Activated gamma-delta T cell treated with anti-CD3 and anti-CD28 coated beads, Interleukin-2, amount 50 U/mL, for 16 hours (primary cell): ENCODE data around the gene SOX4.
"Not testable (repeated sequence)": the region's sequence is repeated elsewhere in the genome, so short reads cannot be mapped to it uniquely, and the experiment has no call there.

Source experiments
- DNase-seq: peaks from one replicate; pipeline ENCODE4 v3.0.0-alpha.2; 2020; ENCODE audit warnings: low read depth

The SOX4 gene

GRCh38 chr6:21593412-21593926 is at the start of gene SOX4:
Gene SOX4 (plus strand): TSS chr6:21593751. CDS start chr6:21594535, 784 bp downstream.
- DNase-seq = peak; percentile 53

- DNase-seq = not testable (repeated sequence)
These were observed 41.3 kb upstream of the SOX4 start for GRCh38 chr6:21552286-21552685.

GRCh38 chr6:21554286-21554685 is 39.3 kb upstream of the SOX4 start:
- DNase-seq = no peak

GRCh38 chr6:21555197-21555596 is 38.4 kb upstream of the SOX4 start:
- DNase-seq = no peak

- no peak for DNase-seq
These were observed 37.0 kb upstream of the SOX4 start for GRCh38 chr6:21556511-21556910.

- DNase-seq = no peak
These were observed 36.4 kb upstream of the SOX4 start for GRCh38 chr6:21556968-21557721.

- DNase-seq = no peak
These were observed 34.3 kb upstream of the SOX4 start for GRCh38 chr6:21559238-21559637.

- no peak for DNase-seq
These were observed 33.3 kb upstream of the SOX4 start for GRCh38 chr6:21560249-21560648.

GRCh38 chr6:21565431-21565830 is 28.1 kb upstream of the SOX4 start:
- no peak for DNase-seq

- DNase-seq = no peak
These were observed 15.0 kb upstream of the SOX4 start for GRCh38 chr6:21578523-21578922.

GRCh38 chr6:21582651-21583050 is 10.9 kb upstream of the SOX4 start:
- DNase-seq = no peak

GRCh38 chr6:21586300-21586699 is 7.3 kb upstream of the SOX4 start:
- DNase-seq = no peak

GRCh38 chr6:21586740-21587178 is 6.8 kb upstream of the SOX4 start:
- no peak for DNase-seq

GRCh38 chr6:21587179-21587960 is 6.2 kb upstream of the SOX4 start:
- peak; percentile 7 for DNase-seq

- DNase-seq = peak; percentile 9
These were observed 5.5 kb upstream of the SOX4 start for GRCh38 chr6:21587961-21588480.

- peak; percentile 7 for DNase-seq
These were observed 4.8 kb upstream of the SOX4 start for GRCh38 chr6:21588481-21589351.

- DNase-seq = peak; percentile 67
These were observed 3.9 kb upstream of the SOX4 start for GRCh38 chr6:21589352-21590345.

- DNase-seq = no peak
These were observed 3.2 kb upstream of the SOX4 start for GRCh38 chr6:21590346-21590745.

- DNase-seq = no peak
These were observed 2.1 kb upstream of the SOX4 start for GRCh38 chr6:21591446-21591845.

- DNase-seq = no peak
These were observed 598 bp upstream of the SOX4 start for GRCh38 chr6:21592953-21593352.
